Left forelimb (tissue), 1 donor: ENCODE data around the gene MCC.
"Not testable (repeated sequence)": the region's sequence is repeated elsewhere in the genome, so short reads cannot be mapped to it uniquely, and the experiment has no call there.

Source experiments
- DNase-seq: peaks from one replicate; pipeline ENCODE4 v3.0.0-alpha.2; 2018; ENCODE audit warnings: low spot score

MCC gene

DNA sequence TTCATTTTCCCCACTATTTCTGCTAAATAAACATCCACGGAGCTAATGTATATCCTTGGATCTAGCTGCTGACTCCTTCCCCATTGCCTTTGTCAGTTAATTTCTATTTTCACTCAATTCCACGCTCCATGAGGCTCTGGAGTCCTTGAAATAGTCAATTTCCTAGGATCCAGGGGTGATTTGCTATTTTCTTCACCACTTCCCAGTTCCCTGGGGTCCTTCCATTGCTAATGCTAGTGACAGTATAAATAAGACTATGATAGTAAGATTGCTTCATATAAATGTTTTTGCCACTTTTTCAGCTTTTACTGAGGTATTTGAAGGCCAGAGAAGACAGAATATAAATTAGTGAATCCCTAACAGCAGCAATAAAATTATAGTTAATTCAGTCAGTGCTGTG is 66.6 kb downstream of the MCC start:
- DNase-seq, result no peak

- no peak for DNase-seq
These were observed 82.7 kb downstream of the MCC start for GRCh38 chr5:113405530-113405929.

GRCh38 chr5:113404269-113404668 is 84.0 kb downstream of the MCC start:
- DNase-seq, result no peak

DNA sequence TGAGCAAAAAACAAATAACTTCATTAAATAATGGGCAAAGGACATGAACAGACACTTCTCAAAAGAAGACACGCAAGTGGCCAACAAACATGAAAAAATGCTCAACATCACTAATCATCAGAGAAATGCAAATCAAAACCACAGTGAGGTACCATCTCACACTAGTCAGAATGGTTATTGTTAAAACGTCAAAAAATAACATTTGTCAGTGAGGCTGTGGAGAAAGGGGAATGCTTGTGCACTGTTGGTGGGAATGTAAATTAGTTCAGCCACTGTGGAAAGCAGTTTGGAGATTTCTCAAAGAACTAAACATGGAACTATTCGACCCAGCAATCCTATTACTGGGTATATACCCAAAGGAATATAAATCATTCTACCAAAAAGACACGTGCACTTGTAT is 90.3 kb downstream of the MCC start:
- DNase-seq, result not testable (repeated sequence)

GRCh38 chr5:113397046-113397445 is 91.2 kb downstream of the MCC start:
- DNase-seq, result no peak

DNA sequence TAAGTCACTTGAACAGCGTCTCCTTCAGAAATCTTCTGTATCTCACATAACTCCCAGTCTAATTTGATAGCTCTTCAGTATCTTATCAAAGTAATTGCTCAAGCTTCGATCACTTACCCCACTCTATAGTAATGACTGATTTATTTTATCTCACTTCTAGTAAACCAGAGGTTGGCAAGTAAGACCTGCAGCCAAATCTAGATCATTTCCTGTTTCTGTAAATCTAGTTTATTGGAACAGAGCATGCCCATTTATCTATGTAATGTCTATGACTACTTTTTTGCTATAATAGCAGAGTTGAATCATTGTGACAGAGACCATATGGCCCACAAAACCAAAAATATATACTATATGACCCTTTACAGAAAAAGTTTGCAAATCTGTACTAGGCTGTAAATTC is 93.6 kb downstream of the MCC start:
- DNase-seq, result no peak

DNA sequence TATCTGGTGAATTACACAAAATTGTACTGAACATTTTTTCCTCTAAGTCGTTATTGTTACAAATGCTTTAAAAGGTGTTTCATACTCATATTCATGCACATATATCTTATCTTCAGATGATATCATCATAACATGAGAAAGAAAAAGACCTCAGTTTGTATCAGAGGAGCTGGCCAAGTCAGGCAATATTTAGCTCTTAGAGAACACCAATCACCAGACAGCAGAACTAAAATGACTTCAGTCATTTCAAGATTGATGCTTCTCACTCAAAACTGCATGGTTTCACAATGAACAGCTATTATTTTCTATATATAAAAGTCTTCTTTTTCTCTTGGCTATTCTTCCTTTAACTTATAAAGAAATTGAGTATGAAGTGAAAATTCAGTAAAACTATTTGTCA is 98.0 kb downstream of the MCC start:
- no peak for DNase-seq

DNA sequence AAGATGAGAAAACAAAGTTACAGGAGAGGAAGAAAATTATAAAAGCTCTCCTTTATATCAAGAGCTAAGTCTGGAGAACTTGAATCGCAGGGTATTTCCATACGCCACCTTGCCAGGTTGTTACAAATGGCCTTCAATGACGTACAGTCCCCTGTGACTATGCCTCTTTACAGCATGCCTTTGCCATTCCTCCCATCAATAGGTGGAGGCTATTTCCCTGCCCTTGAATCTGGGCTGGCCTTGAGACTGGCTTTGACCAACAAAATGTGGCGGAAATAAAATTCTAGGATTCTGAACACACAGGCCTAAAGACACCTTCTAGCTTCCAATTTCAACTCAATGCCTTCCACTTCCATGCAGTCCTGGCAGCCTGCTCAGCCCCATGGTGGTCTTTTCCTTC is 99.1 kb downstream of the MCC start:
- DNase-seq, result no peak

DNA sequence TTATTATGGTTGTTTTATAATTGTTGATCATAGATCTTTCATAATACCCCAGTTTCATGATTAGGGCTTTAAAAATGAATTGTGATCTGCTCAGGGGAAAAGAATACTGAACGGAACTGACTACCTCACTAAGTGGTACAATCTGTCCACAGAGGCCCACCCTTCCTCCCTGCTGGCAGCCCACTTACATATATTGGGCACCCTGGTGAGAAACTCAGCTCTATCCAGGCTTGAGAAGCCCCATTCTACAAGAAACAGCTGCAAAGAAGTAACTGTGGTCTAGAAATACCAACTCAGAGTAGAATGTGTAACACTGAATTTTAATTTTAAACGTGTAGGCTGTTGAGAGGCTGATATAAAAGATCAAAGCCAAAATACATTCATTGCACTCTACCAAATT is 100.4 kb downstream of the MCC start:
- DNase-seq, result no peak

- DNase-seq, result no peak
These were observed 103.4 kb downstream of the MCC start for GRCh38 chr5:113384782-113385285.

DNA sequence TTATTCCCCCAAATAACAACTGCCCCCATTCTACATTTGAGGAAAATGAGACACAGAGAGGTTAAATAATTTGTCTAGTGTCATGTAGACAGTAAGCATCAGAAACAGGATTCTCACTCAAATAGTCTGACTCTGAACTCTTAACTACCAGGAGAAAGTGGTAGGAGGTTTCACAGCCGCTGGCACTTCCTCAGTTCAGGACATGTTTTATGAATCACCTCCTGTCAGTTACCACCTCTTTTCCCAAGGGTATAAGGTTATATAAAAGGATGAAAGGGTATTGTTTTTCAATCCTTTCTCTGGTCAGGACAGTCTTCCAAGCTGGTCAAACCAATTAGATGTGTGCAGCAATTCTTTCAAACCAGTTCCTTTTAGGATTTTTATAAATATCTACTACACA is 105.5 kb downstream of the MCC start:
- DNase-seq, result no peak

GRCh38 chr5:113381791-113382190 is 106.5 kb downstream of the MCC start:
- DNase-seq, result no peak

DNA sequence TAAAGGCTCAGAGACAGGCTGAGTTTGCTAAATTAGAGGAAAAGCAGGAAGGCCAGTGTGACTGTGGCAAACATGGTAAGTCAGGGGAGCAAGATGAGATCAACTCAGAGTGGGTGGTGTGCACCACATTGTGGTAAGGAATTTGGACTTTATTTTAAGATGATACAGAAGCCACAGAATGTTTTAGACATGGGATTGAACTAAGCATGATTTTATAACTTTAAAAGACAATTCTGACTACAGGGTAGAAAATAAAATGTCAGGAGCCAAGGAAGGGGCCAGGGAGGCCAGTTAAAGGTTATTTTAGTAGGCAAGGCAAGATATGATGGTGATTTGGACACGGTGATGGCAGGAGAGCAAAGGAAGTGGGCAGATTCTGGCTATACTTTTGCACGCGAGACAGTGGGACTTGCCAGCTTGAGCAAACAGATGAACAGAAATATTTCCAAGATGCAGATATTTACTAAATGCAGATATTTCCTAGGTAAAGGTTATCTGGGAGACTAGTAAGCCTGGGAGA is 107.4 kb downstream of the MCC start:
- DNase-seq, result no peak

- no peak for DNase-seq
These were observed 108.1 kb downstream of the MCC start for GRCh38 chr5:113379936-113380806.

DNA sequence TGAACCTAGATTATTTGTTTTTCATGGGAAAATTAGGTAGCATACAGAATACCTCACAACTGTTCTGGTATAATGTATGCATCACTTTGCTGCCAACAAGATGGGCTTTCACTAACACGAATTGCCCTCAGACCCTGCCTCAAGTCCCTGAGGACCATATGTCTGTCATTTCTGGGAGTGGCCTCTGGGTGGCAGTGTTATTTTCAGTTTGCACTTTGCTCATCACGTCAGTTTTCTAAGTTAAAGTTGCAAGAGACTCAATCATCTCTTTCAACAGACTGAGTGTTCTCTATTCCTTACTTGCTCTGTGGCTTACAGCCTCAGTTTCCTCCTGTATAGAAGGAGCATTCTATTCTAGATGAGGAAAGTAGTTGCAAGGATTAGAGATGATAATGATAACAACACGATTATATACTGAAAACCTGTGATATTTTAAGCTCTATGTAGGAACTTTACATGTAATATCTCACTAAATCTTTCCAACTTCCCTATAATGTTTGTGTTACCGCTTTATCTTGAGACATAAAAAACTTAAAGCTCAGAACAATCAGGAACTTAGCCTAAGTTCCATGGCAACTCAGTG is 109.2 kb downstream of the MCC start:
- DNase-seq, result no peak

GRCh38 chr5:113378514-113378913 is 109.7 kb downstream of the MCC start:
- DNase-seq, result no peak

GRCh38 chr5:113378081-113378480 is 110.2 kb downstream of the MCC start:
- DNase-seq, result no peak

- DNase-seq, result no peak
These were observed 111.6 kb downstream of the MCC start for GRCh38 chr5:113376640-113377039.

GRCh38 chr5:113375480-113376060 is 112.7 kb downstream of the MCC start:
- DNase-seq, result no peak

DNA sequence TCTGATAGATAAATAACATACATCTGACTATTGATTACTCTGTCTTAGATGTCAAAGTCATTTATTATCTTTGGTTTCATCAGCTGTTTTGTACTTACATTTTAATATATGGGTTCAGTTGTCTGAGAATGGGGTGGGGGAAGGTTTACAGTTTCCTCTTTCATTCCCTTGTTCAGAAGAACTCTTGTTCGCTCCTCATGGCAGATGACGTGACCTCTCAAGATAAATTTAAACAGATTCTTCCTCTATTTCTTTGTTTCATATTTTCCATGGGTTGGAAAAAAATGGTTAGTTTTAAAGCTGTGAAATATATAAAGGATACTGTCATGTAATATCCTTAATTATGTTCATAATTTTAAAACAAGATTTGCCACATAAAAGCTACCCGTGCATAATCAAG is 114.8 kb downstream of the MCC start:
- no peak for DNase-seq

DNA sequence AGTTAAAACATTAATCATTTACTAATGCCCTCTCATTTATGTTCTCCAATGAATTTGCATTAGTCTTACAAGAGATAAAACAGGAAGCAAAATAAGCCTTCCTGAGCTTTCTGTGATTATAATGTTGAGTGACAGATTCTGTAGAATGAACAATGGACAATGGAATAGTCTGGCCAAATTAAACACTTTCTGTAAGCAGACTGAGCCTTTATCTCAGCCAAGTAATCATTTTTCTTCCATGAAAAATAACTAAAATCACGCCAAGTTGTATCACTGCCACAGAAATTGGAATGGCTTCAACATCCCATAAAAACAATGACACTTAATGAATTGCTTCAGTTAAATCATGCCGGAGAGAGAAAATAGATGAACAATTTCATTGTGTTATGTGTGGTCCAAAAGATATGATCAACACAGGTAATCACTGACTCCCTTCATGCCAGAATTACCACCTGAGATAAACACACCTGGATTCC is 116.5 kb downstream of the MCC start:
- DNase-seq, result no peak

DNA sequence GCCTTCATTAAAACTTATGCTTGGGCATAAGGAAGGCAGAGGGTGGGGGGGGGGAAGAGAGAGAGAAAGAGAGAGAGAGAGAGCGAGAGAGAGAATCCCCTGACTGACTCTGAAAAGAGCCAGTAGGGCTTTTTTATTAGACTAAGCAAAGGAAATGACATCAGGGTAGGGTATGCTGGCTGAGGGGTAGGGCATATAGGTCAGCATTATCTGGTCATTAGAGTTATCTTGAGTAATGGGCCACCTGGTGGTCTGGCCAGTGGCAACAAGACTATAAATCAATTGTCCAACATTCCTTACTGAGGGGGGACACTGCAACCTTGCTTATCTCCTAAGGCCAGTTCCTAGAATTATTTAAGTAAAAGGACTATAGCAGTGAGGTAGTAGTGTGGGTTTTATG is 120.7 kb downstream of the MCC start:
- DNase-seq, result no peak

- DNase-seq, result no peak
These were observed 123.8 kb downstream of the MCC start for GRCh38 chr5:113364466-113364865.
